Bone marrow (tissue), 2 donors: Measurements from ENCODE around the gene ZDHHC8.
A peak's percentile ranks its signal among the peaks of the same experiment; 100 is the strongest.

Source experiments
- DNase-seq, 2 donors: peaks; one replicate each; lab custom pipeline; 2025; lab: John Stamatoyannopoulos, UW

ZDHHC8 gene

DNA sequence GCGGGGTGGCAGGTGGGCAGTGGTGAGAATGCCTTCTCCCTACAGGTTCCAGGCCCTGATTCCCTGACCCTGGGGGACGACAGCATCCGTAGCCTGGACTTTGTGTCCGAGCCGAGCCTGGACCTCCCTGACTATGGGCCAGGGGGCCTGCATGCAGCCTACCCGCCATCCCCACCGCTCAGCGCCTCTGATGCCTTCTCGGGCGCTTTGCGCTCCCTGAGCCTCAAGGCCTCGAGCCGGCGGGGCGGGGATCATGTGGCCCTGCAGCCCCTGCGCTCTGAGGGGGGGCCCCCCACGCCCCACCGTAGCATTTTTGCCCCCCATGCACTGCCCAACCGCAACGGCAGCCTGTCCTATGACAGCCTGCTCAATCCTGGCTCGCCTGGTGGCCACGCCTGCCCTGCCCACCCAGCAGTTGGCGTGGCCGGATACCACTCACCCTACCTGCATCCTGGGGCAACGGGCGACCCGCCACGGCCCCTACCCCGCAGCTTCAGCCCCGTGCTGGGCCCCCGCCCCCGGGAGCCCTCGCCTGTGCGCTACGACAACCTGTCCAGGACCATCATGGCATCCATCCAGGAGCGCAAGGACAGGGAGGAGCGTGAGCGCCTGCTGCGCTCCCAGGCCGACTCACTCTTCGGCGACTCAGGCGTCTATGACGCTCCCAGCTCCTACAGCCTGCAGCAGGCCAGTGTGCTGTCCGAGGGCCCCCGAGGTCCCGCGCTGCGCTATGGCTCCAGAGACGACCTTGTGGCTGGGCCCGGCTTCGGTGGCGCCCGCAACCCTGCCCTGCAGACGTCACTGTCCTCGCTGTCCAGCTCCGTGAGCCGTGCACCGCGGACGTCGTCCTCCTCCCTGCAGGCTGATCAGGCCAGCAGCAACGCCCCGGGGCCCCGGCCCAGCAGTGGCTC, 11.4 kb downstream of the ZDHHC8 start:
- DNase-seq, result no peak

DNA sequence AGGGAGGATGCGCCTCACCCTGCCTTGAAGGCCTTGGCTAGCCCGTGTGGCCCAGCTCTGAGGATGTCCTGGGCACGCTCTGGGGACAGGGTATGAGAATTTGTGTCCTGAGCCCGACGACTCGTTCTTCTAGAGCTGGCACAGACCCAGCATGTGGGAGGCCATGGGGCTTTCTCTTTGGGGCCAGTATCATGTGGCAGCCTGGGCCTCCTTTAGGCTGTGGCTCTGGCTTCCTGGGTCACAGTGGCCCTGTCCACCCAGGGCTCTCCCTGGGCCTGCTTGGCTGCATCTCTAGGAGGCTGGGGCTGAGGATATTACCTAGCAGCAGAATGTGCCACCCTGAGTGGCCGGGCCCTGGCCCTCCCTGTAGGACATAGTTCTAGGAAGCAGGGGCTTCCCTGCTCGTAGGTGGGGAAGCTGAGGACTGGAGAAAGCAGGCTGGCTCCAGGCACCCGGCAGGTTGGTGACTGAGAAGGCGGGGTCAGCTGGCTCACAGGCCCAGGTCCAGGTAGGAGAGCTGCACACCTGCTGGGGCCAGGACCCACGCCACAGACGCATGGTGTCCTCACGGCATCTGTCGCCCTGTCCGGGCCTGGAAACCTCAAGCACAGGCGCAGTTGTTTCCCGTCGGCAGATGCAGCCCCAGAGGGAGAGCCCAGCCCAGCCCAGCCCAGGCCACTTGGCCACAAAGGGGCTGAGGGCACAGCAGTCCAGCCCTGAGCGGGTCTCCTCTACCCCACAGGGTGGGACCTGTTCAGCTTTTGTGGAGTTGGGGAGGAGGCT, 12.5 kb downstream of the ZDHHC8 start:
- no peak for DNase-seq

- no peak for DNase-seq
Measured at GRCh38 chr22:20145206-20145831, 13.7 kb downstream of the ZDHHC8 start.

DNA sequence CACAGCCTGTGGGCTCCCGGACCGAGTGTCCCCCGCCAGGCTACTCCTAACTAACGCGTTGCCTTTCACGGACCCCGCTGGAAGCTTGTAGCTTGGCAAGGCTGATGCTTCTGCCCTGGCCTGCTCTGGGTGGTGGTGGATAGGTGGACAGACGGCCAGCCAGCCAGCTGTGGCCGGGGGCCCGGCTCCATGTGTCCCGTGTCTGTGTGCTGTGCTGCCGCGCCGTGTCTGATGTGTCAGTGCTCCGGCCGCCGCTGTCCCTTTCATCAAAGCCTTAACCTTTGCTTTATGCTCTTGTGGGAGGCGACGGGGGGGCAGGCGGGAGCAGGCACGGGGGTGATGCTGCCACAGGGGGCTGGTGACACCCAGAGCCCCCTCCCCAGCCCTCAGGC, 14.2 kb downstream of the ZDHHC8 start:
- DNase-seq, result no peak

DNA sequence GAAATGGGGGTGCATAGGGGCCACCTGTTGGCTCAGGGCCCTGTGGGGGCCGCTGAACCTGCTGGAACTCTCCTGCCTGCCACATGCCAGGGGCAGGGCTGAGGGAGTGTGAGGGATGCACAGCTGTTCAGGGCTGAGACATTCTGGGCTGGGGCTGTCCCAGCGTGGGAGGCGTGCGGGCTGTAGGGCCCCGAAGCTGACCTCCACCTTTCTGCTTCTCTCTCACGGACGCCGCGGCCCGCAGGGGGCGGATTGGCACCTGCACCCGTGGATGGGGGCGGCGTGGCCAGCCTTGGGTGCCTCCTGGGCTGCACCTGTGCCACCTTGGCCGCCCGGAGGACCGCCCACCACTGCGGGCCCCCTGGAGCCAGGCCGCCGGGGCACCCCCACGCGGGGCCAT, 15.2 kb downstream of the ZDHHC8 start:
- no peak for DNase-seq

DNA sequence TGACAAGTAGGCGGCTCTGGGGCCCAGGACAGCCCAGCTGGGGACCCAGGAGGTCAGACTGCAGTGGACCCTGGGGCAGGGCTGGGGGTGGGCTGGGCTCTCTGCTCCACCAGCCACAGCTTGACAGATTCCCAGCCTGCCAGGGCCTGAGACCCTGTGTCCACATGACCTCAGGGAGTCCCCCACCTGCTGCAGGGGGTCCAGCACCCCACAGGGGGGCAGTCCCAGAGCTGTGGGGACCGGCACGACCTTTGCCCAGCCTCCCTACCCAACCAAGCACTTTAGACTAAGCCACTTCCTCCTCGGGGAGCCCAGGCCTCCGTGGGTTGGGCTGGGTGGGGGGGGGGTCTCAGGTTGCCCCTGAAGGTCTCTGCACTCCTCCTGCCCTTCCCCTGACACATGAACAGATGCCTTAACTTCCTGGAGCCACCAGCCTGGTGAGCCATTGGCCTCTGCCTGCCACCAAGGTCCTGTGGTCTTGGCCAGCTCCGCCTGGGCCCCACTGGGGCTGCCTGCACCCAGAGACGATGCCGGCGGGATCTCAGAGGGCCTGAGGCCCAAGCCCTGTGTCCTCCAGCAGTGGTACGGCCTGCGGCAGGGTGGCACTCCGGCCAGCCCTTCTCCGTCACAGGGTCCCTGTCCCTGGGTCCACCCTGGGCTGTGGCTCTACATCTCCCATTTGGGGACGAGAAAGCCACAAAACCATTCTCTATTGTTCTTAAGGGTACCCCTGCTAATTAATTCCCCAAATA, 15.8 kb downstream of the ZDHHC8 start:
- DNase-seq, result no peak

DNA sequence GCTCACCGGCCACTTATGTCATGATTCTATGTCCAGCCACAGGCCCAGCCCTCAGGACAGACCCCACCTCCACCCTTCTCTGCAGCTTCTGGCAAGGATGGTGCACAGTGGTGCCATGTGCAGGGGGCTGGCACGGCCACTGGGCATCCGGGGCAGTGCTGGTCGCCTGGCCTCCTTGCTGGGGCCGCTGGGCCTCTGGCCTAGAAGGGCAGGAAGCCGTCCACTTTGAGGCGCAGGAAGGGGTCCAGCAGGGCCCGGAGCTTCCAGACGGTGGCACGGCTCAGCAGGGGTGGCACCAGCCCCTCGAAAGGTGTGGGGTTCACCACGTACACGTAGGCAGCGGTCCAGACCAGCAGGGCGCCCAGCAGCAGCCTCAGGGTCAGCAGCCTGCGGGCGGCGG, 16.8 kb downstream of the ZDHHC8 start:
- no peak for DNase-seq

- no peak for DNase-seq
Measured at GRCh38 chr22:20149257-20150250, 17.9 kb downstream of the ZDHHC8 start.

DNA sequence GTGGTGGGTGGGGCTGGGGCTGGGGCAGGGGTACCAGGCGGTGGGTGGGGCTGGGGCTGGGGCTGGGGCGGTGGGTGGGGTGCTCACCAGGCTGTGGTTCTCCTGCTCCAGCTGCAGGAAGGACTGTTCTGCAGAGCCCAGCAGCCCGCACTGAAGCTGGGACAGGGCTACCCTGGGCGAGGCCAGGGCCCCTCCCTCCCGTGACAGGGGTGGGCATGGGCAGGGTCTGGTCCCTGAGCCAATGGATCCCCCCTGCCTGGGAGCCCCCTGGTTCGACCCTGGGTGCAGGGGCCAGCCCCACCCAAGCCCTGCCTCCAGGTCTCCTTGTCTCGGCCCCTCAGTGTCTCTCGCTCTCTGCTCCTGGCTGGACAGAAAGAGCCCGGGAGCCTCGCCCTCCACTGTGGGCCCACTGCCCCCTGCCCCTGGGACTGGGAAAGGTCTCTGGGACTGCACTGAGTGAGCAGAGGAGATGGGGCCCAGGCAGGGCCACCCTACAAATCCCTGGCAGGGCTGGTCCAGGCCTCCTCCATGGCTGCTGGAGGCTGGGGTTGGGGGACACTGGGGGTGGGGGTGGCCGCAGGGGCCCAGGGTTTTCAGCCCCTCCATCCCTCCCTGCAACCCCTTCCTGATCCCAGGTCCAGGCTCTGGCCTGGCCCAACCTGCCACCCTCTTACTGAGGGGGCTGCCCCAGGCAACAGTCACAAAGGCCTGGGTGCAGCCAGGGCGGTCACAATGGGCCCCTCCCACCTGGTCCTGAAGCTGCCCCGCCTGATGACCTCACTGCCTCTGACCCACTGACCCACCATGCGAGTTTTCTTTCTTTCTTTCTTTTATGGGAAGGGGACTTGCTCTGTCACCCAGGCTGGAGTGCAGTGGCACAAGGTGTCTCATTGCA, 19.0 kb downstream of the ZDHHC8 start, which contains the start of gene CCDC188:
Gene CCDC188 (minus strand): TSS at position 675 of the 895 bp plus-strand sequence. CDS start 69 bp downstream, at position 606.
- no peak for DNase-seq

DNA sequence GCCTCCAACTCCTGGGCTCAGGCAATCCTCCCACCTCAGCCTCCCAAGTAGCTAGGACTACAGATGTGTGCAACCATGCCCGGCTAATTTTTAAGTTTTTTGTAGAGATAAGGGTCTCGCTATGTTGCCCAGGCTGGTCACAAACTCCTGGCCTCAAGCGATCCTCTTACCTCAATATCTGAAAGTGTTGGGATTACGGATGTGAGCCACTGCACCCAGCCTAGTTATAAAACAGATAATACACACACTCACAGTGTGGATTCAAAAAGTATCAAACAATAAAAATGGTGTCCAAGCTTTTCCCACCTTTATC, 19.6 kb downstream of the ZDHHC8 start:
- no peak for DNase-seq

DNA sequence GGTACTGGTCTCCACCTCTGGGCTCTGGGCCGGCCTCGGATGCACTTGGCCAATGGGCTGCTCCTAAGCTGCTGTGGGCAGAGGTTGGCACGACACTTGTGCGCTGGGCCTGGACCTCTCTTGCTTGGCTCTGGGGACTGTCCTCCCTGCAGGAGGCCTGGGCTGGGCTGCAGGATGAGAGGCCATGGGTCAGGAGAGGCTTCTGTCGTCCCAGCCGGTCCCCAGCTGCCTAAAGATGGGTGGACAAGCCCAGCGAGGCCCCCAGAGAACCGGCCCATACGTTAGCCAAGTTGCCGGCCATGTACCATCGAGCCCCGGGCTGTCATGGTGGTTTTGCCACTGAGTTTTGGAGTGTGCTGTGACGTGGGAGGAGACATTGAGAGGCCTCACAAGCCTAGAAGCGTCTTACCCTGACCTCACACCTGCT, 20.9 kb downstream of the ZDHHC8 start:
- no peak for DNase-seq

GRCh38 chr22:20153945-20154344, 22.3 kb downstream of the ZDHHC8 start:
- DNase-seq, result no peak

DNA sequence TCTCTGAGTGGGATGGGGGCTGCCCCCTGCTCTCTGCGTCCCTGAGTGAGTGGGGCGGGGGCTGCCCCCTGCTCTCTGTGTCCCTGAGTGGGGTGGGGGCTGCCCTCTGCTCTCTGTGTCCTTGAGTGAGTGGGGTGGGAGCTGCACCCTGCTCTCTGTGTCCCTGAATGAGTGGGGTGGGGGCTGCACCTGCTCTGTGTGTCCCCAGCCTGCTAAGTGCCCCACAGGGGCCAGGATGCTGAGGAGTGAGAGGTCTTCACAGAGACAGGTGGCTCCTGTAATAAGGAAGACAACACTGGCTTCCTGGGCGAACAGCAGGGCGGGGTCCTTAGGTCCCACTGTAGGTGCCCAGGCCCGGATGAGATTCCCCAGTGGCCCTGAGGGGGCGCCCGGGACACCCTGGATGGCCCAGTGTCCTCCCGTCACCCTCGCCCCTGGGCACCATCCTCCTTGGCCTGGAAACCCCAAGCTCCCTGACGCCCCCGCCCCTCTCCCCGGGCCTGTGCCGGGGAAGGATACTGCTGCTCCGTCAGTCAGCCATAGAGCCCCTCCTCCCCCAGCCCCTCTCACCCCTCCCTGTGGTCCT, 23.1 kb downstream of the ZDHHC8 start:
- no peak for DNase-seq

- DNase-seq, result no peak
Measured at GRCh38 chr22:20155330-20156041, 23.9 kb downstream of the ZDHHC8 start.

- no peak for DNase-seq
Measured at GRCh38 chr22:20156042-20156389, 24.4 kb downstream of the ZDHHC8 start.

DNA sequence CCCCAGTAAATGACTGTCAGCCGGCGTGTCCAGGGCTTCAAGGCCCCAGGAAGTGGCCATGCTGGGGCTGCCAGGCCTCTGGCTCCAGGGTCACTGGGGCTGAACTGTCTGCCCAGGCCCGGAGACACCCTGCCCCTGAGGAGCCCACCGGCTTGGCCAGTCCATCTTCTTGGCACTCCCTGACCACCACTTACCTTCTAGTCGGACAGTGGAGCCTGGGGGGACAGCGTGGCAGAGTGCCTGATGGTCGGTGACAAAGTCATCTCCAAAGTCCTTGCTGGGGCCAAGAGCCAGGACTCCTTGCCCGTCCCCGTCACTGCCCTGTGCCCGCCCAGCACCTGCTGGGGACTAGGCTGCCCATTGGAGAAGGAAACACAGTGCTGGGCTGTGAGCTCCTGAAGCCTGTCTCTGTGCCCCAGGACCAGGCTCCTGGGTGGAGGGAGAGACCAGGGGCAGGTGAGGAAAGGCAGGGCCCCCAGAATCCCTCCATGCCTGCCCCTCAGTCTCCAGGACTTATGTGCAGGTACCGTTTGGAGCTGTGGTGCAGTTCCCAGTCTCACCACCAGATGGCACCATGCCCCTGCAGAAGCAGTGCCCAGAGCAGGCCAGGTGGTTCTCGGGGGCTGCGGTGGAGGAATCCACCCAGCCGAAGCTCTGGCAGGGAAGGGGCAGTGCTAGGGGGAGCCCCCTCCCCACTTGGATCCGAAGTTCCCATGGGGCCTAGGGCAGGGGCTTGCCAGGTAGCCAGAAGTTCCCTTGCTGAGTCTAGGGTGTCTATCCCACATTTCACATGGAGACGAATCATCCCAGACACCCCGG, 25.2 kb downstream of the ZDHHC8 start:
- DNase-seq, result peak; percentile 58 to 60

GRCh38 chr22:20157430-20158183, 26.0 kb downstream of the ZDHHC8 start:
- DNase-seq, result no peak
